GM11168 (cell line): ENCODE results near the gene ARRB1.

Source experiments
- in situ Hi-C: fragments of 300-500 bp; cut with MboI; formaldehyde crosslinking; loops from one replicate; pipeline ENCODE4 v1.12.0; 2022; ENCODE audit warnings: low sequenced_read_pairs; ENCODE audit not compliant: unreplicated experiment

The ARRB1 gene

GRCh38 chr11:75264971-75265370 is 86.5 kb downstream of the ARRB1 start:
- in situ Hi-C loops: no loop called here

GRCh38 chr11:75264356-75264755 is 87.1 kb downstream of the ARRB1 start:
- in situ Hi-C loops: no loop called here

GRCh38 chr11:75263944-75264349 is 87.5 kb downstream of the ARRB1 start:
- in situ Hi-C loops: no loop called here

- in situ Hi-C loops: no loop called here
Measured at GRCh38 chr11:75262961-75263852, 88.3 kb downstream of the ARRB1 start.

- in situ Hi-C loops: no loop called here
Measured at GRCh38 chr11:75262436-75262835, 89.0 kb downstream of the ARRB1 start.

- in situ Hi-C loops: no loop called here
Measured at GRCh38 chr11:75261902-75262361, 89.5 kb downstream of the ARRB1 start.

- in situ Hi-C loops: no loop called here
Measured at GRCh38 chr11:75260396-75261170, 90.9 kb downstream of the ARRB1 start.

GRCh38 chr11:75254326-75254725 is 97.1 kb downstream of the ARRB1 start:
- in situ Hi-C loops: no loop called here

GRCh38 chr11:75249704-75250103 is 101.8 kb downstream of the ARRB1 start:
- in situ Hi-C loops: loop anchor here (5.0 kb wide), 1 partner anchor 107 kb away; no protein-coding TSS in a partner anchor

GRCh38 chr11:75248924-75249256 is 102.6 kb downstream of the ARRB1 start:
- in situ Hi-C loops: loop anchor here (5.0 kb wide), 1 partner anchor 107 kb away; no protein-coding TSS in a partner anchor

GRCh38 chr11:75246671-75247350 is 104.7 kb downstream of the ARRB1 start:
- in situ Hi-C loops: loop anchor here (5.0 kb wide), 1 partner anchor 105 kb away; no protein-coding TSS in a partner anchor

- in situ Hi-C loops: loop anchor here (5.0 kb wide), 1 partner anchor 104 kb away; no protein-coding TSS in a partner anchor
Measured at GRCh38 chr11:75246006-75246670, 105.3 kb downstream of the ARRB1 start.

- in situ Hi-C loops: loop anchor here (5.0 kb wide), 1 partner anchor 103 kb away; no protein-coding TSS in a partner anchor
Measured at GRCh38 chr11:75245356-75246005, 106.0 kb downstream of the ARRB1 start.

- in situ Hi-C loops: no loop called here
Measured at GRCh38 chr11:75244052-75244814, 107.2 kb downstream of the ARRB1 start.

- in situ Hi-C loops: no loop called here
Measured at GRCh38 chr11:75242722-75243600, 108.5 kb downstream of the ARRB1 start.

GRCh38 chr11:75241906-75242644 is 109.4 kb downstream of the ARRB1 start:
- in situ Hi-C loops: no loop called here
